Osteocyte (in vitro differentiated cells): ENCODE data around the gene FZR1. TPM values are rescaled to one million over a fixed set of nuclear protein-coding genes. Genes with fewer than 3 reads are reported as not detected.

ENCODE experiments used
- DNase-seq: peaks from one replicate; pipeline ENCODE4 v3.0.0; 2021; ENCODE audit warnings: mixed read lengths; ENCODE audit not compliant: unreplicated experiment; ENCODE audit errors: extremely low spot score
- H3K27ac Mint-ChIP-seq: one replicate; pipeline ENCODE4 v1.8.0; 2021; ENCODE audit warnings: mild to moderate bottlenecking, mixed read lengths; ENCODE audit not compliant: unreplicated experiment
- H3K27me3 Mint-ChIP-seq: one replicate; pipeline ENCODE4 v1.8.0; 2021; ENCODE audit warnings: mixed read lengths; ENCODE audit not compliant: unreplicated experiment
- H3K36me3 Mint-ChIP-seq: one replicate; pipeline ENCODE4 v1.8.0; 2021; ENCODE audit warnings: mixed read lengths; ENCODE audit not compliant: unreplicated experiment
- H3K4me1 Mint-ChIP-seq: one replicate; pipeline ENCODE4 v1.8.0; 2021; ENCODE audit warnings: mixed read lengths; ENCODE audit not compliant: unreplicated experiment
- H3K4me3 Mint-ChIP-seq: one replicate; pipeline ENCODE4 v1.8.0; 2021; ENCODE audit warnings: mild to moderate bottlenecking, moderate library complexity, mixed read lengths; ENCODE audit not compliant: unreplicated experiment
- H3K9me3 Mint-ChIP-seq: one replicate; pipeline ENCODE4 v1.8.0; 2021; ENCODE audit warnings: mixed read lengths; ENCODE audit not compliant: unreplicated experiment
- CTCF ChIP-seq: fragments of 200-600 bp; sonication (generic); IDR thresholded peaks from 2 replicates; pipeline ENCODE4 v1.5.0; 2021; ENCODE audit warnings: antibody characterized with exemption, mild to moderate bottlenecking, moderate library complexity
- total RNA-seq: library from RNA; stranded (reverse); gene quantifications from 2 replicates; pipeline ENCODE4 v1.2.1, GENCODE V29; 2021

FZR1 gene
- total RNA-seq, 1 donor from 2014 or later = 45.3 TPM

GRCh38 chr19:3513229-3514140 is 7.4 kb downstream of the FZR1 start:
- H3K36me3 Mint-ChIP-seq = peaks cover 8% of the 10 kb centered on the region
- no peak overlapping the region for H3K4me3 Mint-ChIP-seq
- no peaks in the 10 kb centered on the region for H3K9me3 Mint-ChIP-seq
- peak; percentile 8 for TF ChIP-seq CTCF
- H3K4me1 Mint-ChIP-seq = peaks cover 41% of the 10 kb centered on the region
- no peaks in the 10 kb centered on the region for H3K27me3 Mint-ChIP-seq
- DNase-seq = no peak
- peak overlapping the region; percentile 38 for H3K27ac Mint-ChIP-seq

GRCh38 chr19:3514930-3515329 is 8.8 kb downstream of the FZR1 start:
- no peak overlapping the region for H3K4me3 Mint-ChIP-seq
- H3K36me3 Mint-ChIP-seq = peaks cover 3% of the 10 kb centered on the region
- H3K4me1 Mint-ChIP-seq = peaks cover 31% of the 10 kb centered on the region
- H3K27me3 Mint-ChIP-seq = no peaks in the 10 kb centered on the region
- H3K27ac Mint-ChIP-seq = peak overlapping the region; percentile 59
- no peak for TF ChIP-seq CTCF
- no peak for DNase-seq
- H3K9me3 Mint-ChIP-seq = no peaks in the 10 kb centered on the region

- Mint-ChIP-seq H3K9me3 (no peaks in the 10 kb centered on the region), H3K4me3 (no peak overlapping the region), H3K4me1 (peaks cover 31% of the 10 kb centered on the region), H3K27me3 (no peaks in the 10 kb centered on the region), H3K36me3 (peaks cover 2% of the 10 kb centered on the region), H3K27ac (peak overlapping the region; percentile 41)
- TF ChIP-seq CTCF = no peak
- no peak for DNase-seq
Measured at GRCh38 chr19:3515891-3516422, 9.8 kb downstream of the FZR1 start.

GRCh38 chr19:3516675-3517207 is 10.6 kb downstream of the FZR1 start:
- Mint-ChIP-seq H3K4me1 (peaks cover 28% of the 10 kb centered on the region), H3K27me3 (no peaks in the 10 kb centered on the region), H3K4me3 (no peak overlapping the region), H3K9me3 (no peaks in the 10 kb centered on the region), H3K36me3 (peaks cover 2% of the 10 kb centered on the region), H3K27ac (no peak overlapping the region)
- DNase-seq = no peak
- TF ChIP-seq CTCF = no peak

GRCh38 chr19:3517638-3518037 is 11.5 kb downstream of the FZR1 start:
- Mint-ChIP-seq H3K27me3 (no peaks in the 10 kb centered on the region), H3K4me3 (no peak overlapping the region), H3K27ac (no peak overlapping the region), H3K4me1 (peaks cover 25% of the 10 kb centered on the region), H3K36me3 (peaks cover 2% of the 10 kb centered on the region), H3K9me3 (no peaks in the 10 kb centered on the region)
- no peak for TF ChIP-seq CTCF
- no peak for DNase-seq
